Umbilical cord (tissue), 2 donors: ENCODE results near the gene FAHD2A. TPM values are rescaled to one million over a fixed set of nuclear protein-coding genes. Genes with fewer than 3 reads are reported as not detected.
A peak's percentile ranks its signal among the peaks of the same experiment; 100 is the strongest.
"Not testable (repeated sequence)": the region's sequence is repeated elsewhere in the genome, so short reads cannot be mapped to it uniquely, and the experiment has no call there.

ENCODE experiments used
- DNase-seq: peaks from one replicate; pipeline ENCODE4 v3.0.0-alpha.2; 2015; ENCODE audit warnings: low spot score
- total RNA-seq: library from RNA; depleted of rRNA; stranded (reverse); fragments of >200 nt; gene quantifications from one replicate; pipeline ENCODE4 v1.2.3, GENCODE V29; 2014; ENCODE audit warnings: low replicate concordance; ENCODE audit not compliant: insufficient read depth

FAHD2A gene
- total RNA-seq, 1 donor from 2014 or later = 16.9 TPM

DNA sequence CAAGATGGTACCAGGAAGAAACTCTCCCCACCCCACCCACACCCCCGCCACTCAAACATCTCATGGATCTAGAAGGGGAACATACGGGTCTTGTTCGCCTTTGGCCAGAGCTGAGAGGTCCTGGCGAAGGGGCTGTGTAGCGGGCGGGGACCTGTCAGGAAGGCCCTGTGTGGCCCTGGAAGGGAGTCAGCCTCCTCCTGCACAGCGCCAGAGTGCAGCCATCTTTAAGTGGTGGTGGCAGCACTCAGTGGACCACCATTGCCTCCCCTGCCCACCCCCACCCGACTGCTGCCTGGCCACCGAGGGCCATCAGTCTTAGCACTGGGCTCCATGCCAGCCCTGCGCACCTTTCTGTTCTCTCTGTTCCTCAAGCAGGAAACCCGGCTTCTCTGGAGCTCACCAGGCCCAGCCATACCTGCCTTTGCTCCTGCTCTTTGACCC lies 11.6 kb upstream of the FAHD2A start:
- DNase-seq = no peak

DNA sequence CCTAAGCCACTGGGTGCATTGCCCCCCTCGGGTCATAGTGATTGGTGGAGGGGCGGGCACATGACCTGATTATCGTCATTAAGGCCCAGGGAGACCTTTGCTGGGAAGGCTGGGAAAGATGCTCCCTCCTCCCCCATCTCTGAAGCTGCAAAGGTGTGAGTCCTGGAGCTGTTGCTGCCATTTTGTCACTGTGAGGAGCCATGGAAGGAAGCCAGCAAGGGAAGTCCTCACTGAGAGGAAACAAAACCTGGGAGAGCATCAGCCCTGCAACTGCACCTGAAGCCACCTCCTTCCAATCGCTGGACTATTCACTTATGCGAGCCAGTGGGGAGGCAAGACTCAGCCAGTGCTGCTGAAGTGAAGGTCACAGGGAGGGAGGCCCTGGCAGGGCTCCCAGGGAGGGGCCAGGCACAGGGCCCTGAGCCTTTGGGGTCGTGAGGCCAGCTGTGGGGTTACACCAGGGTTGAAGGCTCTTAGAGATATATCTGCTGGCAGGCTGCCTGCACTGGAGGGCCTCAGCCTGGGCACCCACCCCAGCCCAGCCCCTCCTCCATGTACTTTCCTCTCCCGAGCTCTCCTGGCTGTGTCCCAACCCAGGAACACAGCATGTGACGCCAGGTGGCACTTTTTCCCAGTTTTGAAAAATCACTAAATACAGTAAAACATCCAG lies 10.7 kb upstream of the FAHD2A start:
- peak; percentile 25 for DNase-seq

DNA sequence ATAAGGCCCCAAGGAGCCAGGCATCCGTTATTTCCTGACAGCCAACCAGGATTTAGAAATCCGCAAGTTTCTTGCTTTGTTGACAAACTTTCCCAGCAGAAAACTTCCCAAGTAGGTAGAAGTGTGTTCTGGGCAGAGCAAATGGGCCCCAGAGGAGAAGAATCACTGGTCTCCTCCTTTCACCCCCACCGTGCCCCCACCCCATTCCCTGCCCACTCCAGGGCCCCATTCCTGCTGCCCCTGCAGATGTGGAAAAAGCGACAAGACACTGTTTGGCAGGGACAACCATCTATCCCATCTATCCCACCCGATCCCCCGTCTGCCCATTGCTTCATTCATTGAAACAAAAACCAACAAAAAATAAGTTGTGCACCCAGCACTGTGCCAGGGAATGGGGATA lies 10.2 kb upstream of the FAHD2A start:
- DNase-seq = no peak

DNA sequence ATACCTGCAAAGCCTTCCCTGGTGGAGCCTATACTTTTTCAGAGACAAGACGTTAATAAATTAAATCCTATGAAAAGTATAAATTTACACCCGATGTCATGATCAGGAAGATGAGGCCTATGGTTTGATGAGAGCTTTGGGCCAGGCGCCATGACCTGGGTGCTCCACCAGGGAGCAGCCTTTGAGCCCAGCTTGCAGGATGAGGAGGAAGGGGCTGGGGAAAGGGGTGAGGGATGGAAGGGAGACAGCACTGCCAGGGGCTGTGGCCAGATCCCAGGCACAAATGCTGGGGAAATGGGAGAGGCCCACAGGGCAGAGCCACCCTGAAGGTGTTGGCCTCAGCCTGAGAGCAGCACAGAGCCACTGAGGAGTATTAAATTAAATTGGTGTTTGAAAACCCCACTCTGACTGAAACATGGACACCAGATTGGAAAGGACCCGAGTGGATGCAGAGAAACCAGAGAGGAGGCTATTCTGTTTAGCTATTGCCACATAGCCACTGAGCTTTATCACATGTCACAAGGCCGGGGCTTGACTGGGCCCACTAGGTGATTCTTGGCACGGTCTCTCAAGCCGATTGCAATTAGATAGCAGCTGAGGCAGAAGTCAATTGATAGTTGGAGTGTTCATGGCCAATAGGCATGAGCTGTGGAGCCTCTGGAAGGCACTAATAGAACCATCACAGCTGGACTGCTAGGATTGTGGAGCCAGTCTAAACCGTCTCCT lies 9.6 kb upstream of the FAHD2A start:
- no peak for DNase-seq

DNA sequence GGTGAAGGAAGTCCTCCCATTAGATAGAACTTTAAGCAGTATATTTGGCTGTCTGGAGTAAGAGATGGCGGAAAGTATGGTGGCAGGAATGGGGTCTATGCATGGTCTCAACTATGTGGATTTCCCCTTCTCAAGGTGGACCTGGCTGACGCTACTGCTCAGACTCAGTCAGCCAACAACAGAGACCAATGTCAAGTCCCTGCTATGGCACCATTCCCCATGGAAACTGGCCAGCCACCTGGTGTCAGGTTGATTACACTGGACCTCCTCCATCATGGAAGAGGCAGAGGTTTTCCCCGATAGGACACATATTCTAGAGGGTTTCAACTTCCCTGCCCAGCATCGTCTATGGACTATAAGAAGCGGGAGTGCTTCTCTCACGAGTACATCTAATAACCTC lies 8.6 kb upstream of the FAHD2A start:
- DNase-seq = no peak

DNA sequence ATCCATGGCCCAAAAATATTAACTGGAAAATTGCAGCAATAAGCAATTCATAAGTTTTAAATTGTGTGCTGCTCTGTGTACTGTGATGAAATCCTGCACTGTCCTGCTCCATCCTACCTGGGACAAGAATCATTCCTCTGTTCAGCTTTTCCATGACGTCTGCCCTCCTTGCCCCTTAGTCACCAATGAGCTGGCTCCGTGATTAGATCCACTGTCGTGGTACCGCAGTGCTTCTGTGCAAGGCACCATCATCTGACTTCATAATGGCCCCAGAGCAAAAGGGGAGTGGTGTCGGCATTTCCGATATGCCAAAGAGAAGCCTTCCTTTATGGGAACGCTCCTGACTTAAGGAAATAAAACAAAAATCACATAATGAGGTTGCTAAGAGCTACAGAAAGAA lies 3.4 kb upstream of the FAHD2A start:
- no peak for DNase-seq

DNA sequence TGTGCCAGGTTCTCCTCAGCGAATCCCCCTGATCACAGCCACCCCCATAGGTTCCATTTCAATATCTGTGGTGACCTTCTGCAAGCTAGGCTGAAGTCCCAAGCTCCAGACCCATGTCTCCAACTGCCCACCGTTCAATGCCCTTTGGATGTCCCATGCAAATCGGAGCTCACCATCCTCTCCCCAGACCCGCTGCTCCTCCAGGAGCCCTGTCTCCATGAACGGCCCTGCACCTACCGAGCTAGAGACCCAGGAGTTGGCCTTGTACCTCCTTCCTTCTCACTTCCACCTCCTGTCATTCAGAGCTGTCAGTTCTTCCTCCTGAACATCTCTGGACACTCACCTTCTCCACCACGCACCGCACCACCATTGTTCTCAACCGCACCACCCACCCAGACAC lies 1.0 kb upstream of the FAHD2A start:
- no peak for DNase-seq

DNA sequence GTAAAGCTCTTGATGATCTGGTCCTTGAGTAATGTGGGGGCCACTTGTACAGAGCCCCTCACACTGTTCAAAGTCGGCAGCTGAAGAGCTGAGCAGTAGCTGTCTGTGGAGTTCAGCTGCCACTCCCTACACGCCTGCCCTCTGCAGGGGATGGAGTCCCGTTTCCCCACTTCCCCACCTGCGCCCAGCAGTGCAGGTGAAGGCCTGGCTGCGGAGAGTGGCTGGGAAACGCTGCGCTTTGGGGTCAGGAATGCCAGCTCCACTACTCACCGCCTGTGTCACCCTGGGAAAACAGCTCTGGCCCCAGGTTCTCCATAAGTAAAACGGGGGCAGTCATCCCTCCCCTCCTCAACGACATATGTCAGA lies 521 bp upstream of the FAHD2A start:
- not testable (repeated sequence) for DNase-seq

DNA sequence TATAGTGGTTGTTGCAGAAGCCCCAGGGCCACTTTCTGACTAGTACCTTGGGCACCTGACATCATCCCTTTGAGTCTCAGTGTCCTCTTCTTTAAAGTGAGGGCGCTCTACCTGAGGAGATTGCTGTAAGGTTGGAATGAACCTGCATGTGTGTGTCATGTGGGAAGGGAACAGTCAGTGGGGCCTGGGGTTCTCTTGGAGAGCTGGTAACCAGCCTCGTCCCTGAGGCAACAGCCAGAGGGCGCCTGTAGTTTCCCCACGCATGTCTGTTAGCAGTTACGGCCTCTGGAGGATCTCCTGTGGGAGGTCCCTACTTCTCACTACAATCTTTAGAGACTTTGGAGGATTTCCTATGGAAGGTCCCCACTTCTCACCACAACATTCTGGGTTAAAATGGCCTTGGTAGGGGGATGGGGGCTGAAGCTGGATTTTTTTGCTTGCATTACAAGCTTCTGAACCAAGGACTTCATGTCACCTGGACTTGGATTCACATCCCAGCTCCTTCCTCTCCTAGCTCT lies 755 bp downstream of the FAHD2A start:
- peak; percentile 13 for DNase-seq

DNA sequence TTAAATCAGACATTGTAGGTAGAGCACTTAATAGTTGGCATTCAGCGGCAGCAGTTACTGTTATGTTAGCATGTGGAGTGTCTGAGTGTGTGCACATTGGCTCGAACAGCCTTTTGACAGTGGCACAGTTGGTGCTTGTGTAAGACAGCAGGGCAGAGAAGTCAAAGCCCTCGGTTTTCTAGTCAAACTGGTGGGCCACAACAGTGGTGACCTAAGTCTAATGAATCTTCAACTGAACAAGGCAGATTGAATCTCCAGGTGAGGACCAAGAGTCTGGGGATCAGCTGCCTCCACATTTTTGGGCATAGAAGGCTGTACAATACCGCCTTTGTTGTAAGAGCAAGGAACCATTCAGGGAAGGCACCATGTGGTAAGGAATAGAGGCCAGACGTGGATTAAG lies 1.3 kb downstream of the FAHD2A start:
- not testable (repeated sequence) for DNase-seq

DNA sequence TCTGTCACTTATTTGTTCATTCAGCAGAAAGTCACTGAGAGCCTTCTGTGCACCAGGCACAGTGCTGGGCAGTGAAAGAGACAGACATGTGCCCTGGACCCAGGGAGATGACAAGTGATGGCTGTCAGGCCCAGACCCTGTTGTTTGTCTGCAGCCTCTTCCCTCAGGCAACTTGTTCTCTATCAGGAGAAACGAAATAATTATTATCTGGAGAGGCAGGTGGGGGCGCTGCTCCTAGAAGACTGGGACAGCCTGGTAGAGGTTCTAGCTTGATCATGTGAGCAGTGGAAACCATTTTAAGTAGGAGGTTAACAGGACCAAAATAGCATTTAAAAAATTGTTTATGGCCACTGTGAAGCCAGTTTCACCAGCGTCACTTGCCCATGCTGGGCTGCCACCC lies 2.2 kb downstream of the FAHD2A start:
- not testable (repeated sequence) for DNase-seq

DNA sequence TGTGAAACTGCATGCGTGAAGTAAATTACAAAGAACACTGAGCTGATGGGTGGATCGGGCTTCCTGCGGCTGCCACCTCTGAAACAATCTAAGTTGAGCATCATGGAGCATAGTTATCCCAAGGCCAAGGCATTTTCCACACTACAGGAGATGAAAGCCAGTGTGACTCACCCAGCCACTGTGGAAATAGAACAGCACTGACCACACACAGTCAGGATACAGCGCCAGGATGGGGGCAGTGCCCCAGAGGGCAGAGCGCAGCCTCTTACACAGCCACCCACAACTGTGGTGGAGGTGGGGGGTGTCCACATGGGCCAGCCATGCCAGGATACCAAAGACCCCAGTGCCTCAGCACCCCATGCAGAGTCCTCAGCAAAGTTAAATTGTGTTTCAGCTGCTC lies 8.7 kb downstream of the FAHD2A start:
- not testable (repeated sequence) for DNase-seq

DNA sequence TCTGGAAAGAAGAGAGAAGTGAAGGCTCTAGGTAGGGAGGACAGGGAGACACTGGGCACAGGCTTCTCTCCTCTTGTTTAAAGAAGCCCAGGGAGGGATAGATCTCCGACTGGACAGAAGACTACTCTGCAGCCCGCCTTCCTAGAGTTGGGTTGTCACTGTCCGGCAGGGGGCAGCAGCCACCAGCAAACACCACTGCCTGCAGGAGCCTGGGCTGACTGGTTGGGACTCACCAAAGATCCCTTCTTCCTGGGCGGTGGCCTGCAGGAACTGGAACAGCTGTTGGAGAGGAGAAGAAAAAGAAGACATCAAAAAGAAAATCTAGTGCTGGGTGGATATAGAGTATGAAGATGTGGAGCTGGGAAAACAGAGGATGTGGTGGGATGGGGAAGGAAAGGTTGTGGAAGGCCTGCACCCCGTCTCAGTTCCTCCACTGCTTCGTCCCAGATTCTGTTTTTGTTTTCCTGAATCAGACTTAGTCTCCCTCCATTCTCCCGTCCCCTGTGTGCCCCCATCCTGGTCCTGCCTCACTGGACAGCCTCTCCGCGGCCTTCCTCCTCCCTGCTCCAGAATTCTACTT lies 11.6 kb downstream of the FAHD2A start:
- peak; percentile 89 for DNase-seq

DNA sequence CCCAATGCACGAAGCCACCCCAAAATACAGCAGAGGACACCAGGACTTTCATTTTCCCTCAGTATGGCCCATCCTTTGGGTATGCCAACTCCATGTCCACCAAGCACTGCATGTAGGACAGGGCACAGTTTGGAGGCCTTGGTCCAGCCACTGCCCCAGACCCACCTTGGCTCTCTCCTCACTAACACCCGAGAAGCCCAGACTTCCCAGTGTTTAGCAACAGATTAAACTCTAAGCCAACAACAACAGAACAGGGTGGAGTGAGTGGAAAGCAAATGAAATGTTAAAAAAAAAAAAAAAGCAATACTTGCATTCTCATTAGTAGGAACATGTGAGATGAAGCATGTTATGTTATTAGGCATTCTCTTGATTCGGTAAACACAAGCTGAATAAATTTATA lies 12.6 kb downstream of the FAHD2A start:
- not testable (repeated sequence) for DNase-seq

DNA sequence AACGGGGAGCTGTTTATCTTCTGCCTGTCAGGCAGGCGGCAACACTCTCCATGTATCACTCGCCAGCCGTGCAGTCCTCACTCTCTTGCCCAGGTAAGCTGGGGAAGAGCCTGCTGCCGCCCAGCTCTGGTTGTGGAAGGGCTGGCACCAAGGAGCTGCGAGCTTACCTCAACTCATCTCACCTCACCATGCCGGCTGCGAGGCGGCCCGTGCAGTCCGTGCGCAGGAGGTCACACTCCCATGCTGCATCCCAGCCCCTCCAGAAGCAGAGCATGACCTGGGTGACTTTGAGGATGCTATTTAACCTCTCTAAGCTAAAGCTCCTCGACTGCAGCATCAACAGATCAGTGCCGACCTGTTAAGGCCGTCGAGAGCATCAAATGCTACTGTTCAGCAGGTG lies 13.1 kb downstream of the FAHD2A start:
- DNase-seq = not testable (repeated sequence)

DNA sequence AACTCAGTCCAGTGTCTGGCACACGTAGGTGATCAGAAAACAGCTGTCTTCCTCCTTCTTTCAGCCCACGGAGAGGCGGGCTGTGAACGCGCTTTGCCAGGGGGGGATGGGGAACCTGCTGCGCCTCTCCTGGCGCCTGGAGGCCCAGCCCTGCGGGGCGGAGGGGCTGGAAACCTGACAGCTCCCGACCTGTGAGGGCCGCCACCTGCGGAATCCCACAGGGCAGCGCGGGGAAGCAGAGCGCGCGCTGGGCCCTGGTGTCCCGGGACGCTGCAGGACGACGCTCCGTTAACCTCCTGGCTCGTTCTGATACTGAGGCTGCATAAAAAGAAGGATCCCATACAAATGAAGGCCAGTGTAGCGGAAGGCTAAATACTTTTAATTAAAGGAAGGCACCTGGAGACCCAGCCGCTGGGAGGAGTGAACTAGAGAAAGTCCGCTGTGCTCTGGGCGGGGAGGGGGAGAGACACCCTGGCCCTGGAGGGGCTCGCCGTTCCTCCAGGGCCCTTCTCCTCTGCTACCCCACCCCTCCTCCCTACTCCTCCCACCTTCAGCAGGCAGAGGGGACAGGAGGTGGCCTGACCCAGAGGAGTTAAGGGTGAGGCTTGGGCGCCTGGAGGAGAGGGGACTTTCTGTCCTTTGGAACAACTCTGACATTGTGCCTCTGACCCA lies 24.8 kb downstream of the FAHD2A start:
- DNase-seq = not testable (repeated sequence)

DNA sequence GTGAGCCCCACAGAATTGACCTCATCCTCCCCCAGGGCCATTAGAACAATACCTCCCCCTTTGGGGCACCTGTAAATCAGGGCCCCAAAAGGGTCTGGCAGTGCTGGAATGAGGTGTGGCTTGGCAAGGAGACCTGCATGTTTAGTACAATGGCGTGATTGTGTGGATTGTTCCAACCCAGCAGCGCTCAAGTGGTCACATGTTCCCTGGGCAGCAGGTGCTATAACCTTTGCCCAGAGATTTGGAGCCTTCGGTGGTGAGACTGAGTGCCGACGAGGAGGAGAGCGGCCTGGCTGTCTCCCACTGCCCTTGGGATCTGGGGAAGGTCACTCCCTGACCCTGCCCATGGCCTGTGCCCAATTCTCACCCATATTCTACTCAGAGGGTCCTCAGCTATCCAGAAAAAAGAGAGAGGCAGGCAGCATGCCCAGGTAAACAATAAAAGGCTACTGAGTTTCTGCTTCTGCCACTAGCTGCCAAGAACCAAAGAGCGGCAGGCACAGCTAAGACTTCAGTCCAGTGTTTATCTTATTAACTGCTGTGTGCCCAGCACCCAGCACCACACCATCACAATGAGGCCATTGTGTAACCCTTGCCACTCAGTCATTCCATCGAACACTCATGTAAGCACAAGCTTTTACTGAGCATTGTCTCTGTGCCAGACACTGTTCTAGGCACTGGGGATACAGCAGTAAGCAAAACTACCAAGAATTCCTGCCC lies 27.4 kb downstream of the FAHD2A start:
- DNase-seq = not testable (repeated sequence)

DNA sequence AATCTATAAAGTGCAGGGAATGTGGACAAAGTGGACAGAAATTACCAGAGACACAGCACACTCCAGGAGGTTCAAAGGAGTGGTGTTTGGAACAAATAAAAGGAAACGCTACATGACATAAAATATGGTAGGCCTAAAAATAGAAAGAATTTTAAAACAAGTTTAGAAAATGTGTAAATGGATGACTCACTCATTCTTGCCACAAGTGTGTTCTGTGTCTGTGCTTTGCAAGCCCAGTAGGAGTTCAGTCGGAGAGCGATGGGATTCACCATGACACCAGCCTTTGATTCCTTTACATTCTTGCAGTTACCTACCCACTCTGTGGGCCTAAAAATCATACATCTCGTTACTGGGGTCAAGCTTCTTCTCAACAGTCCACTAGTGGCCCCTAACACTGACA lies 30.9 kb downstream of the FAHD2A start:
- DNase-seq = not testable (repeated sequence)

DNA sequence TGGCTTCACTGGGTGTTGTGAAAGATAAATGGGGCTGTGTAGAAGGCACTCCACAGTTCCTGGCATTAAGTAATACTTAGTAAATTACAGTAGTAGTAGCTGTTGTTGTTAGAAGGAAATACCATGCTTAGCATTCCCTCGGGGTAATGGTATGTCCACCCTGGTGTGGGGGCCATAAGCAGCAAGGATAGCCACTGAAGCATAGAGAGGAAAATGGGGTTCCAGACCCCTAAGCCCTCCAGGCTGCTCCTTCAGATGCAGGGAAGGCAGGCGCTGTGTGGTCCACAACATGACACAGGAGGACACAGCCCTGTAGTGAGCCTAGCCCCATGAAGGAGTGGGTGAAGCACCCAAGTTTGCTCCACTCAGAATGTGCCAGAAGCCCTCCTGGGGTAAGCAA lies 31.5 kb downstream of the FAHD2A start:
- DNase-seq = not testable (repeated sequence)

DNA sequence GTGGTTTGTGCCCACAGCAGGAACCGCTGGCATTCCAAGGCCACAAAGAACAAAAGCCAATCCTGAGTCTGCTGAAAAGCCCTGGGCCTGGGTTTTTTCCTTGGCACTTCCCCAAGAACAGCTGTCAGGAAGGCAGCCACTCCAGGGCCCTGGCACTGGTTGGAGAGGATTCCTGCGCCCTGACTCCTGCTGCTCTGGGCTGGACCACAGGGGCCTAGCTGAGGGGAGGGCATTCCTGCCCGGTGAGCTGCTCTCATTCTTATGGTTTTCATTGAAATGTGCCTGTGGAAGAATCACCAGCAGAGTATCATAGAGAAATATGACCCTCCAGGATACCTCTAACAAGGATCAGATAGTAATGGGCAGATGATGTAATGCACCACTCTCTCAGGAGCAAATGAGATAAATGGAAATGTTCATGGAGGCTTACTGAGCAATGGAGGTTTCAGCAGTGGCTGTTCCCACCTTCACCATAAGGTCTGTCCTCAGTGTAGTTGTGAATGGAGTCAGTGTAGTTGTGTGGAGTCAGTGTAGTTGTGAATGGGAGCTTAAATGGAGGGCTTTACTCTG lies 32.1 kb downstream of the FAHD2A start:
- not testable (repeated sequence) for DNase-seq
